K562 (cell line): ENCODE results near the gene ABAT.

Experiments used
- CTCF ChIP-seq, 3 experiments: IDR thresholded peaks in 2 of 3; conservative IDR thresholded peaks in 1 of 3; 2 replicates each; pipeline ENCODE4 v1.5.1; 2011 to 2012; ENCODE audit warnings: low read length in 3 of 3, mild to moderate bottlenecking in 3 of 3, control low read depth in 2 of 3, improper control_type of control experiment in 1 of 3, inconsistent platforms in 1 of 3, low read depth in 1 of 3, mixed read lengths in 1 of 3, moderate library complexity in 1 of 3; ENCODE audit not compliant: insufficient read depth in 2 of 3
- ELK1 ChIP-seq: sonication (generic); formaldehyde crosslinking; IDR thresholded peaks from 2 replicates; pipeline ENCODE4 v1.8.1; 2022; ENCODE audit warnings: missing genetic modification reagents
- HEY1 ChIP-seq: fragments of 250-450 bp; sonication (Bioruptor Pico); IDR thresholded peaks from 2 replicates; pipeline ENCODE4 v1.5.0; 2020; ENCODE audit warnings: mild to moderate bottlenecking, moderate library complexity, borderline replicate concordance

- TF ChIP-seq HEY1, result no peak
- TF ChIP-seq CTCF (IDR thresholded peaks at IDR 0.05 in 2 of 3, conservative IDR thresholded peaks at IDR 0.05 in 1 of 3; ENCODE audit: insufficient read depth in 2 of 3, low read depth in 1 of 3, low read length in 3 of 3), result no peak
- no peak for TF ChIP-seq ELK1
Observed at GRCh38 chr16:8801701-8802100, 127.3 kb downstream of the ABAT start.
